ENCODE results near the gene CACNA1C.

CACNA1C gene

DNA sequence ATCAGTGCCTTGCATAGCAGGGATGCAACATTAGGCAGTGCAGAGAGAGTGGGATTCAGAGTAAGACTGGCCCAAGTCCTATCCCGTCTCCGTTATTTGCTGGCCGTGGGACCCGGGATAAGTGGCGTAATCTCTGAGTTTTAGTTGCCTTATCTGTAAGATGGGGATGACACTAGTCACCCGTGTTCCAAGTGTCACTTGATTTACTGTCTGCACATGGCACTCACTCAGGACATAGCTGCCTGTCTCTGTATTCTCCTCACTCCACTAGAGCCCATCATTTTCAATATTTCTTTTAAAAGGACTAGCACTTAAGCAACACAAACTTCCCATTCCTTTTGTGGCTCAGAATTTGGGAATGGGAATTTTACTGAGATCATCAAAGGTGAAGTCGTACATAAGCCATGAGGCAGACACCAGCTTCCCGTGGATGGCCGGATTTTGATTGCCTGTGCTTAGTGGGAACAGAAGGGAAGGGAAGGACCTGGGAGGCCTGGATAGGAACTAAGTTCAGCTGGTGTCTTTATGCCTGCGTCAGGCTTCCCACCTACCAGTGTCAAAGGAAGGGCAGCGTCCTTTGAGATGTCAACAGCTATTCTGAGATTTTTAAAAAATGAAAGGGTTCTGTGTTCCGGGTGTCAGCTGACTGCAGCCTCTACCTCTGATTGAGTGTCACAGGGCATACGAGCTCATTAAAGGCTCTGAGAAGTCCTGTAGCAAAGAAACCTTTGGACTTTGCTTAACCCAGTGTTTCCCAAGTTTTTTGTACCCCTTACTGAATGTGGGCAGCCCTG is 361.4 kb downstream of the CACNA1C start:
- H3K4me1 ChIP-seq (ENCODE audit: control insufficient read depth, insufficient read depth, low read length) = peaks cover 36% of the 10 kb centered on the region
- H3K36me3 ChIP-seq (ENCODE audit: control insufficient read depth, insufficient read depth, low read length) = no peaks in the 10 kb centered on the region
- no peaks in the 10 kb centered on the region for H3K27me3 ChIP-seq (ENCODE audit: control insufficient read depth, insufficient read depth, low read length)
- H3K9ac ChIP-seq (ENCODE audit: low read length) = no peak overlapping the region
- no peak overlapping the region for H3K4me3 ChIP-seq (ENCODE audit: low read length)
- peak overlapping the region; percentile 37 for H3K27ac ChIP-seq (ENCODE audit: low read depth, low read length)

DNA sequence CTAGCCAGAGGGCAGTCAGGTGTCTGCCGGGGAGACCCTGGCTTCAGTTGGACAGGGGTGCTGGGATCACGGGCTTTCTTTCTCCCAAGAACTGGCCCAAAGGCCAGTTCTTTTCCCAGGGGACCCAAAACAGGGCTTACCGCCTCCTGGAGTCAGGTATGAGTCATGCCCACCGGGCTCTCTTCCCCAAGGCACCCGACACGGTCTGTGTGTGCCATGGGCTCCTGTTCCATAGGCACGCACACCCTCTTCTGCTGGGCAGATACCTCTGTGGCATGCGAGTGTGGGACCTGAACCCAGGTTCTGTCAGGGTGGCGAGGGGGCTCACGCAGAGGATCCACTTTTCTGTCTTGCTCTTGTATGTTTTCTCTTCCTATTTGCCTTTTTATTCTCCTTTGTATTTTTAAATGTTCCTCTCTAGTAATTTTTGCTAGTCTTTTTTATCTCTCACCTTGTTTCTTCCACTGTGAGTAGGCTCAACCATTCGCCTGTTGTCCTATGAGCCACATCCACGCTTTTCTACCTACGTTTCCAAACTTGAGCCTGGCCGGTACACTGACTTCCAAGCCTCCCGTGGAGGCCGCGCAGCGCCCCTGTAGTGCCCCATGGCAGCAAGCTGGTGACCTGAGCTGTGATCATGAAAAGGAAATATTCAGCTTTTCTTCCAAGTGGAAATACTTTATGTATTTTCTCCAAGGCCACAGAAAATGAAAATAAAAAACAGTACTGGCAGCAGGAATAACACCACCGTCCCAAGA is 362.2 kb downstream of the CACNA1C start:
- no peak overlapping the region for H3K9ac ChIP-seq (ENCODE audit: low read length)
- peaks cover 33% of the 10 kb centered on the region for H3K4me1 ChIP-seq (ENCODE audit: control insufficient read depth, insufficient read depth, low read length)
- no peak overlapping the region for H3K4me3 ChIP-seq (ENCODE audit: low read length)
- H3K27me3 ChIP-seq (ENCODE audit: control insufficient read depth, insufficient read depth, low read length) = no peaks in the 10 kb centered on the region
- H3K27ac ChIP-seq (ENCODE audit: low read depth, low read length) = no peak overlapping the region
- H3K36me3 ChIP-seq (ENCODE audit: control insufficient read depth, insufficient read depth, low read length) = no peaks in the 10 kb centered on the region

DNA sequence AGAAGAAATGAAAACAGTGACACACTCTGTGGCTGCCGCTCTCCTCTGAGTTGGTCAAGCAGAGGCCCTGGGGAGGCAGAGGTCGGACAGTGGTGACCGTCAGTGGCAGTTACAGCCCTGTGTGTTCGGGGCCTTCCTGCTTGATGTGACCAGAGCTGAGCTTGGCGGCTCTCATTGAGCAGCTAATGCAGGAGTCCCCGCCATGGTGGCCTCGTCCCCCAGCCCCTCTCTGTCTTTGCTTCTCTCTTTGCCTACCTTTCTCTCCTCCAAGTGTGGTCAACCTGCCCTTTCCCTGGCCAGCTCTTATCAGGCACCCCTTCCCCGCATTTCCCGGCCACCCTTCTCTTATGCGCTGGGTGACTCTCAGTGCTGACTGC is 362.8 kb downstream of the CACNA1C start:
- Histone ChIP-seq H3K36me3 (ENCODE audit: control insufficient read depth, insufficient read depth, low read length) (no peaks in the 10 kb centered on the region), H3K27ac (ENCODE audit: low read depth, low read length) (no peak overlapping the region), H3K9ac (ENCODE audit: low read length) (no peak overlapping the region), H3K4me3 (ENCODE audit: low read length) (no peak overlapping the region), H3K4me1 (ENCODE audit: control insufficient read depth, insufficient read depth, low read length) (peaks cover 28% of the 10 kb centered on the region), H3K27me3 (ENCODE audit: control insufficient read depth, insufficient read depth, low read length) (no peaks in the 10 kb centered on the region)

DNA sequence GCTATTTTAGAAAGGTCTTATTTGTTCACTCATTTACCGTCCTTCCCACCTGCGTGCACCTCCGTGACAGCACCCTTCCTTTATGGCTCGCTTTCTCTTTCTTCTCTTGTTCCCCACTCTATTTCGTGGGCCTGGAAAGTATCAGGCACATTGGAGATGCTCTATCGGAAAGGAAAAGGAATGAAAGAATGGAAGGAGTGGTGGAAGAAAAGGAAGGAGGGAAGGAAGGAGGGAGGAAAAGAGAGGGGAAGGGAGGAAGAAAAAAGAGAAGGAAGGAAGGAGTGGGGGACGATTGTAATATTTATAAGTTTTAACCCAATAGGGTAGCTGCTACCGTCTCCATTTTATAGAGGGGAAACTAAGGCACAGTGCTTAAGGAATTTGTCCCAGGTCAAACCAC is 363.4 kb downstream of the CACNA1C start:
- H3K36me3 ChIP-seq (ENCODE audit: control insufficient read depth, insufficient read depth, low read length) = no peaks in the 10 kb centered on the region
- H3K4me3 ChIP-seq (ENCODE audit: low read length) = no peak overlapping the region
- no peak overlapping the region for H3K9ac ChIP-seq (ENCODE audit: low read length)
- no peaks in the 10 kb centered on the region for H3K27me3 ChIP-seq (ENCODE audit: control insufficient read depth, insufficient read depth, low read length)
- H3K4me1 ChIP-seq (ENCODE audit: control insufficient read depth, insufficient read depth, low read length) = peaks cover 22% of the 10 kb centered on the region
- H3K27ac ChIP-seq (ENCODE audit: low read depth, low read length) = no peak overlapping the region

DNA sequence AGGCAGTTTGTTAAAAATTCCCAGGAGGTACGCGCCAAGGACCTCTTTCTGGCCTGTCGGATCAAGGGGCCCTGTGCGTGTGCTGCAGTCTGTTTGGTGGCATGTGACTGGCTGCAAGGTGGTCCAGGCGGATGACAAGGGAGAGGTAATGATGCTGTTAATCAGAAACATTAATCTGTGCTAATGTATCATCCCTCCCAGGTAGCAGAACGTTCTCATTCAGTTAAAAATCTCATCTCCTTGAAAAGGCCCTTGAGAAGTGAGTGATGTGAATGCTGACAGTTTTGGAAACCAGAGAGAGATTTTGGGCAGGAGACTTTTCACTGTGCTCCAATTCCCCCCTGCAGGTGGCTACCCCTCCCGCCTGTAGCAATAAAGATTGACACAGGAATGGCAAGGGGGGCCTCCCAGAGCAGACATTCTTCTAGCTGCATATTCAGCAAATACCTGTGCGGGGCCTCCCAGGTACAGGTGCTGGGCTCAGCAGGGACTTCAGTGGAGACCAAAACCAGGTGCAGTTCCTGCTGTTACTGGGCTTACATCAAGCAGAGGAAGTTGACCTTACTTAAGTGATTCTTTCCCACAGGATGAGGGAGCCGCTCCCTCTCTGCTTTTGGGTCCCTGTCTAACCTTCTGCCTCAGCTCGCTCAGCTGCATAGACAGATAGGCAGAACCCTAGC is 364.8 kb downstream of the CACNA1C start:
- no peak overlapping the region for H3K9ac ChIP-seq (ENCODE audit: low read length)
- no peak overlapping the region for H3K4me3 ChIP-seq (ENCODE audit: low read length)
- H3K27me3 ChIP-seq (ENCODE audit: control insufficient read depth, insufficient read depth, low read length) = no peaks in the 10 kb centered on the region
- H3K27ac ChIP-seq (ENCODE audit: low read depth, low read length) = peak overlapping the region; percentile 42
- H3K4me1 ChIP-seq (ENCODE audit: control insufficient read depth, insufficient read depth, low read length) = peaks cover 19% of the 10 kb centered on the region
- H3K36me3 ChIP-seq (ENCODE audit: control insufficient read depth, insufficient read depth, low read length) = no peaks in the 10 kb centered on the region

DNA sequence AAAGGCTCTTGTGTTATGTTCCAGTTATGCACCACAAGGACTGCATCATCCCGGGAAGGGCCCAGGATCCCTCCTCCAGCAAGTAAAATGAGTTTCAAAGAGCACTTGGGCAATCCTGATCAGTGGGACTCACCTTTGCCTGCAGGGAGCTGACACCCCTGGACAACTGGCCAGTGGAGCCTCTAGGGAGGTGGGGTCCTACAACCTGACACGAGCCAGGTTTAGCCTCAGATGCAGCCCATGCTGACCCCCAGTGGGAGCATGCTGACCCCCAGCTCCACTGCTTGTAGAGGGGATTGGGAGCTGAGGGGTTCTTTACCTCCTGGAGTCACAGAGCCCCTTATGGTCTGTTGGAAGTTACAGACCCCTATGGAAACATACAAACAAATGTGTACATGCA is 365.8 kb downstream of the CACNA1C start:
- Histone ChIP-seq H3K9ac (ENCODE audit: low read length) (no peak overlapping the region), H3K4me1 (ENCODE audit: control insufficient read depth, insufficient read depth, low read length) (peaks cover 28% of the 10 kb centered on the region), H3K27ac (ENCODE audit: low read depth, low read length) (peak overlapping the region; percentile 42), H3K27me3 (ENCODE audit: control insufficient read depth, insufficient read depth, low read length) (no peaks in the 10 kb centered on the region), H3K36me3 (ENCODE audit: control insufficient read depth, insufficient read depth, low read length) (no peaks in the 10 kb centered on the region), H3K4me3 (ENCODE audit: low read length) (no peak overlapping the region)

DNA sequence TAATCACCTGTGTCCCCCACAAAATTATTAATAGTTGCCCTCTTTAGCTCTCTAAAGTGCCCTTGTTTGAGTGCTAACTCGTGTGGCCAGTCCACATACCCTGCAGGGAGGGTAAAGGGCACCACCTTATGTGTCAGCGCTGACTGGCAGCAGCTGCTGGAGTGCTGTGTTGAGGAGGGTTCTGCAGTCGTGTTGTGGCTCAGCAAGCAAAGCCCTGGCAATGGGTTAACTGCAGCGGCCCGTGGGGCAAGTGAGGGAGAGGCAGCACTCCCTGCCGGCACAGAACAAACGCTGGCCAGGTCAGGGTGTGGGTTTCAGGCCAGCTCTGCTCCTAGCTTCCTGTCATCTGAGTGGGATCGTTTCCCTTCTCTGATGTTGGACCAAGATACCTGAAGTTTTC is 369.8 kb downstream of the CACNA1C start:
- H3K4me3 ChIP-seq (ENCODE audit: low read length) = no peak overlapping the region
- H3K36me3 ChIP-seq (ENCODE audit: control insufficient read depth, insufficient read depth, low read length) = no peaks in the 10 kb centered on the region
- no peak overlapping the region for H3K9ac ChIP-seq (ENCODE audit: low read length)
- H3K4me1 ChIP-seq (ENCODE audit: control insufficient read depth, insufficient read depth, low read length) = peaks cover 18% of the 10 kb centered on the region
- H3K27me3 ChIP-seq (ENCODE audit: control insufficient read depth, insufficient read depth, low read length) = no peaks in the 10 kb centered on the region
- H3K27ac ChIP-seq (ENCODE audit: low read depth, low read length) = peak overlapping the region; percentile 82

DNA sequence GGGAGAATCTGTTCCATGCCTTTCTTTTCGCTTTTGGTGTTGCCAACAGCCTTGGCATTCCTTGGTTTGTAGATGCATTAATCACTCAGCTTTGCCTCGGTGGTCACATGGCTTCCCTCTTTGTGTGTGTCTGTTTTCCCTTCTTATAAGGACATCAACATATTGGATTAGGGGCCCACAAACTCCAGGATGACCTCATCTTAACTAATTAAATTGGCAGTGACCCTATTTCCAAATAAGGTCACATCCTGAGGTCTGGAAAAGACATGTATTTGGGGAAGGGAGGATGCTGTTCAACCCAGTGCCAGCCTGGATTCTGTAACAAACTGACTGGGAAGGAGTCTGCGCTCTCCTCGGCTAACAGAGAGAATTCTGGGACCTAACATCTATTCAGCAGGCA is 376.2 kb downstream of the CACNA1C start:
- no peaks in the 10 kb centered on the region for H3K27me3 ChIP-seq (ENCODE audit: control insufficient read depth, insufficient read depth, low read length)
- H3K27ac ChIP-seq (ENCODE audit: low read depth, low read length) = peak overlapping the region; percentile 95
- H3K9ac ChIP-seq (ENCODE audit: low read length) = no peak overlapping the region
- H3K4me3 ChIP-seq (ENCODE audit: low read length) = no peak overlapping the region
- peaks cover 53% of the 10 kb centered on the region for H3K4me1 ChIP-seq (ENCODE audit: control insufficient read depth, insufficient read depth, low read length)
- H3K36me3 ChIP-seq (ENCODE audit: control insufficient read depth, insufficient read depth, low read length) = no peaks in the 10 kb centered on the region

DNA sequence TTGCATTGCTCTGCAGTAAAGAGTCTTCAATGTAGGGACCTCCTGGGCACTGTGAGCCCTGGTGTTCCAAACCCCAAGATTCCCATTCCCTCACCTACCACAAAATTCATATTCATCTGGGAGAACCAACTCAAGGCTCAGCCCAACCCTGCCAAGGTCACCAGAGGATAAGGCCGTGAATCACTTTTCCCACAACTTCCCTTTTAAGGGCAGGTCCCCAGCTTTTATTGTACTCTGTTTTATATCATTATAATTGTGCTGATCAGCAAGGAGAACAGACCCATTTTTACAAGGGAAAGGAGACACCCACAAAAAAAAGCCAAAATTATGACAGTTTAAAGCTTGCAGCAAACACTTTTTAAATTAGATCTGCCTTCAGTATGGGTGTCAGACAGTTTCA is 379.0 kb downstream of the CACNA1C start:
- Histone ChIP-seq H3K27me3 (ENCODE audit: control insufficient read depth, insufficient read depth, low read length) (no peaks in the 10 kb centered on the region), H3K27ac (ENCODE audit: low read depth, low read length) (peak overlapping the region; percentile 95), H3K4me1 (ENCODE audit: control insufficient read depth, insufficient read depth, low read length) (peaks cover 60% of the 10 kb centered on the region), H3K4me3 (ENCODE audit: low read length) (no peak overlapping the region), H3K9ac (ENCODE audit: low read length) (no peak overlapping the region), H3K36me3 (ENCODE audit: control insufficient read depth, insufficient read depth, low read length) (no peaks in the 10 kb centered on the region)

DNA sequence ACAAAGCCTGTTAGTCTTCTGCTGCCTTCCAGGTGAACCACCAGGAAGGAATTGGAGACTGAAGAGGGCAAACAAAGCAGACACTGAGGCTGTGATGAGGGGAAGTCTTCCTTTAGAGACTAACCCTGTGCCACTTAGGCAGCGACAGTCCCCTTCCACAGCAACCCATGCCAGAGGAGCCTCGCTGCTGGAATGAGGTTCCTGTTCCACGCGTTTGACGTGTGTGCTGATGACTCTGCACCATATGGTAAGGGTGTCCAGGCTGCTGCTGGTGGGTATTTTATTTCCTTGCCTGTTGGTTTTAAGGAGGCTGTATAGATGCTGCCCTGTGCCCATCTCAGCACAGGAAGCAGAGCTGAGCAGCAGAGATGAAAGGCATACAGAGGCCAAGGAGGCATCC is 380.1 kb downstream of the CACNA1C start:
- Histone ChIP-seq H3K27ac (ENCODE audit: low read depth, low read length) (peak overlapping the region; percentile 95), H3K4me3 (ENCODE audit: low read length) (no peak overlapping the region), H3K27me3 (ENCODE audit: control insufficient read depth, insufficient read depth, low read length) (no peaks in the 10 kb centered on the region), H3K36me3 (ENCODE audit: control insufficient read depth, insufficient read depth, low read length) (no peaks in the 10 kb centered on the region), H3K4me1 (ENCODE audit: control insufficient read depth, insufficient read depth, low read length) (peaks cover 60% of the 10 kb centered on the region), H3K9ac (ENCODE audit: low read length) (no peak overlapping the region)

DNA sequence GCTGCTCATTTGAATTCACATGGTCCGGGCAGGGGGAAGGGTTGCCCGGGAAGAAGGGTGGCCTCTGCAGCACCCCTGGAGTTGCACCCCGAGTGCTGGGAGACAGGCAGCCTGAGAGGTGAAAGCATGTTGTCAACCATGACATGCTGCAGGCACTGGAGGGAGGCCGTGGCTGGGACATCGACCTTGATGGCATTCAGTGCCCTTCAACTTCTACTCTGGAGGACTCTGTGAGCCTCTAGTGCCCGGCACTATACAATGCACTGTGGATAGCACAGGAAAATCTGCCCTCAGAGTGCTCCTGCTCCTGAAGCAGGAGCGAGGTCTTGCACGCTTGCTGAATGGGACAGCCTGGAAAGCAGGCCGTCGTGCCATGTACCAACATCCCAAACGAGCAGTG is 382.7 kb downstream of the CACNA1C start:
- H3K4me1 ChIP-seq (ENCODE audit: control insufficient read depth, insufficient read depth, low read length) = peaks cover 48% of the 10 kb centered on the region
- no peaks in the 10 kb centered on the region for H3K36me3 ChIP-seq (ENCODE audit: control insufficient read depth, insufficient read depth, low read length)
- H3K27ac ChIP-seq (ENCODE audit: low read depth, low read length) = peak overlapping the region; percentile 21
- H3K4me3 ChIP-seq (ENCODE audit: low read length) = no peak overlapping the region
- no peaks in the 10 kb centered on the region for H3K27me3 ChIP-seq (ENCODE audit: control insufficient read depth, insufficient read depth, low read length)
- no peak overlapping the region for H3K9ac ChIP-seq (ENCODE audit: low read length)

DNA sequence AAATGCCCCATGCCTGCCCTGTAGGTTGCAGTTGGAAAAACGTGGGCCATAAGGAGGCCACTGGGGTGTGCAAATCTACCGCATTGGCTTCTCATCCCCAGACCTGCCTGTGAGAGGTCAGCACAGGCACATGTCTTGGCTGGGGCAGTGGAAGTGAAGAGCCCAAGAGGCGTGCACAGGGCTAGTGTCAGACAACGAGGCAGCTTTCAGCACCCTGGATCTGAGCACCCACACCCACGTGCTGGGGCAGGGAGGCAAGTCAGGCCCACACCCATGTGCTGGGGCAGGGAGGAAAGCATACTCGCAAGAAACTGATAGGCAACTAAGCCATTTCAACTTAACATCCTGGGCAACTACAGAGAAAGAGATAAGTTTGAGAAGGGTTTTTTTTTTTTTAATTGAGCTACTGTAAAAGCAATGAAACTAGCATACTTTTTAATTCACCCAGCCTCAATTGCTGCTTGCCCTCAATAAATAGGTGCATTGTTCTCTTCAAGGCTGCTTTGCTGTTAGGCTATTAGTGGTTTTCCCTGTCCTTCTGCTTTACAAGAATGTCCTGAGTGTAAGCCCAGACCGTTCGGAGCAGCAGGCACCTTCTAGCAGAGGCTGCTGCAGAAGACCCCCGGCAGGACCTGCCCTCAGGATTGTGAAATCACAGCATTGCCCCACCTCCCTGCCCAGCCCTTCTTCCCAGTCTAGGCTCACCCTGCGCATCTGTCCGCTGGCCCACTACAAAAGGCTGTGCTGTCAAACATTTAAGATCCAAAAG is 386.7 kb downstream of the CACNA1C start:
- Histone ChIP-seq H3K36me3 (ENCODE audit: control insufficient read depth, insufficient read depth, low read length) (no peaks in the 10 kb centered on the region), H3K9ac (ENCODE audit: low read length) (no peak overlapping the region), H3K4me3 (ENCODE audit: low read length) (no peak overlapping the region), H3K4me1 (ENCODE audit: control insufficient read depth, insufficient read depth, low read length) (peaks cover 17% of the 10 kb centered on the region), H3K27me3 (ENCODE audit: control insufficient read depth, insufficient read depth, low read length) (no peaks in the 10 kb centered on the region), H3K27ac (ENCODE audit: low read depth, low read length) (peak overlapping the region; percentile 21)
